Endothelial cell of umbilical vein (primary cell): ENCODE data around the gene CLNK. TPM values are rescaled to one million over a fixed set of nuclear protein-coding genes. Genes with fewer than 3 reads are reported as not detected.

Experiments
- BruUV-seq: library from RNA; stranded (reverse); fragments of 400-500 nt; replicated peaks from 2 replicates; lab custom pipeline; 2021; lab: Mats Ljungman, UMichigan
- CTCF ChIA-PET: fragments of 300-600, 350-600 bp; sonication (Branson Sonifier 250); formaldehyde crosslinking; loops from one replicate; lab custom pipeline; 2021; ENCODE audit warnings: antibody characterized with exemption, inconsistent platforms; lab: Charles Lee
- POLR2A ChIA-PET: fragments of 300-600, 350-600 bp; sonication (Branson Sonifier 250); formaldehyde crosslinking; loops from one replicate; lab custom pipeline; 2021; ENCODE audit warnings: antibody characterized with exemption, inconsistent platforms; lab: Charles Lee
- DNase-seq: peaks from one replicate; pipeline ENCODE4 v3.0.0-alpha.2; 2011; ENCODE audit warnings: low read depth, low spot score
- FAIRE-seq: peaks from 2 replicates; lab custom pipeline; 2011; peaks lifted over from hg19 to GRCh38; lab: Jason Lieb, UNC
- H2AFZ ChIP-seq: 2 replicates; pipeline ENCODE4 v1.6.0; 2012; ENCODE audit warnings: low read depth, low read length, control low read depth, inconsistent platforms
- H3K27ac ChIP-seq: 2 replicates; pipeline ENCODE4 v1.5.1; 2011; ENCODE audit warnings: low read depth, mild to moderate bottlenecking, control low read depth, low read length, moderate library complexity; ENCODE audit not compliant: insufficient read depth
- H3K27me3 ChIP-seq, 2 experiments: 2 replicates each; pipeline versions ENCODE4 v1.6.0 to v1.6.1; 2011; ENCODE audit warnings: low read length in 2 of 2, mixed read lengths in 1 of 2; ENCODE audit not compliant: control insufficient read depth in 2 of 2, insufficient read depth in 2 of 2
- H3K36me3 ChIP-seq, 2 experiments: 2 replicates in 1 of 2; 3 replicates in 1 of 2; pipeline ENCODE4 v1.5.1; 2011; ENCODE audit warnings: low read length in 2 of 2, mild to moderate bottlenecking in 1 of 2, moderate library complexity in 1 of 2; ENCODE audit not compliant: control insufficient read depth in 2 of 2, insufficient read depth in 2 of 2; ENCODE audit errors: extremely low read depth in 1 of 2
- H3K4me1 ChIP-seq: 3 replicates; pipeline ENCODE4 v1.5.1; 2011; ENCODE audit warnings: mild to moderate bottlenecking, low read length; ENCODE audit not compliant: control insufficient read depth, insufficient read depth; ENCODE audit errors: extremely low read depth
- H3K4me2 ChIP-seq: 2 replicates; pipeline ENCODE4 v1.6.1; 2011; ENCODE audit warnings: low read length, control low read depth, mixed read lengths; ENCODE audit not compliant: insufficient read depth
- H3K4me3 ChIP-seq, 3 experiments: fragments of 200-600 bp in 1 of 3; sonication (generic), shearing (Covaris generic) in 1 of 3; replicated peaks in 1 of 3; 2 replicates each; pipeline ENCODE4 v1.5.1; 2011 to 2016; ENCODE audit warnings: control low read depth in 3 of 3, low read length in 3 of 3, mild to moderate bottlenecking in 2 of 3, inconsistent platforms in 1 of 3, low read depth in 1 of 3, moderate library complexity in 1 of 3; ENCODE audit not compliant: insufficient read depth in 1 of 3
- H3K79me2 ChIP-seq: 2 replicates; pipeline ENCODE4 v1.6.0; 2012; ENCODE audit warnings: low read length, inconsistent platforms; ENCODE audit not compliant: control insufficient read depth, insufficient read depth
- H3K9ac ChIP-seq: replicated peaks from 2 replicates; pipeline ENCODE3; 2011; ENCODE audit warnings: low read length, control low read depth; ENCODE audit not compliant: insufficient read depth; ENCODE audit errors: extremely low read depth
- H3K9me1 ChIP-seq: replicated peaks from 3 replicates; pipeline ENCODE4 v1.6.0; 2011; ENCODE audit warnings: mild to moderate bottlenecking, low read length; ENCODE audit not compliant: control insufficient read depth, insufficient read depth; ENCODE audit errors: extremely low read depth
- H3K9me3 ChIP-seq: replicated peaks from 2 replicates; pipeline ENCODE4 v1.5.1; 2012; ENCODE audit warnings: low read length, inconsistent platforms; ENCODE audit not compliant: control insufficient read depth, insufficient read depth
- H4K20me1 ChIP-seq: replicated peaks from 2 replicates; pipeline ENCODE3; 2011; ENCODE audit warnings: mild to moderate bottlenecking, low read length; ENCODE audit not compliant: control insufficient read depth, insufficient read depth; ENCODE audit errors: extremely low read depth
- CTCF ChIP-seq, 2 donors: IDR thresholded peaks; 1 replicate in 1 of 2; 2 replicates in 1 of 2; pipeline ENCODE4 v1.5.1; 2011; ENCODE audit warnings: low read length in 2 of 2, mild to moderate bottlenecking in 2 of 2, moderate library complexity in 2 of 2, control low read depth in 1 of 2, inconsistent platforms in 1 of 2, low read depth in 1 of 2; ENCODE audit not compliant: insufficient read depth in 1 of 2; ENCODE audit errors: extremely low read depth in 1 of 2
- EZH2 ChIP-seq: IDR thresholded peaks from 2 replicates; pipeline ENCODE4 v1.6.1; 2012; ENCODE audit warnings: borderline replicate concordance, low read depth, mild to moderate bottlenecking, moderate library complexity, low read length, inconsistent platforms; ENCODE audit not compliant: severe bottlenecking
- FOS ChIP-seq: IDR thresholded peaks from 2 replicates; pipeline ENCODE4 v1.6.1; 2011; ENCODE audit warnings: mild to moderate bottlenecking, low read length, moderate library complexity, borderline replicate concordance; ENCODE audit not compliant: insufficient read depth
- GATA2 ChIP-seq: IDR thresholded peaks from 2 replicates; pipeline ENCODE4 v1.7.0; 2011; ENCODE audit warnings: low read depth, mild to moderate bottlenecking, moderate library complexity, mixed read lengths, low read length; ENCODE audit not compliant: insufficient read length, insufficient read depth
- JUN ChIP-seq: IDR thresholded peaks from 2 replicates; pipeline ENCODE4 v1.6.1; 2011; ENCODE audit warnings: borderline replicate concordance, low read depth; ENCODE audit not compliant: insufficient read length, insufficient read depth
- MYC ChIP-seq: IDR thresholded peaks from one replicate; pipeline ENCODE4 v1.6.1; 2011; ENCODE audit warnings: mild to moderate bottlenecking, low read depth, low read length
- POLR2A ChIP-seq: IDR thresholded peaks from 2 replicates; pipeline ENCODE4 v1.6.1; 2012; ENCODE audit warnings: low read depth, mild to moderate bottlenecking, control low read depth, low read length
- POLR2AphosphoS5 ChIP-seq: IDR thresholded peaks from 2 replicates; pipeline ENCODE4 v1.6.1; 2012; ENCODE audit warnings: low read depth, mild to moderate bottlenecking, control low read depth, low read length, moderate library complexity; ENCODE audit not compliant: insufficient read depth
- dilution Hi-C: fragments of 300-500 bp; cut with MboI; formaldehyde crosslinking; loops from one replicate; pipeline ENCODE4 v1.15.0; 2019; ENCODE audit warnings: low sequenced_read_pairs; ENCODE audit not compliant: extremely low pct_ligation_motif_present
- intact Hi-C: fragments of 100-400 bp; cut with micrococcal nuclease; formaldehyde crosslinking; loops from one replicate; pipeline ENCODE4 v1.10.0; 2022
- polyA plus RNA-seq, 4 experiments: library from polyadenylated mRNA; depleted of rRNA in 3 of 4; stranded (reverse) in 3 of 4; unstranded in 1 of 4; fragments of >200 nt; gene quantifications; 2 replicates each; pipeline versions ENCODE4 v1.2.1 to v1.2.3, GENCODE V29; 2011 to 2012; ENCODE audit warnings: missing spikeins in 1 of 4
- total RNA-seq: library from RNA; stranded (reverse); gene quantifications from 2 replicates; pipeline ENCODE4 v1.2.3, GENCODE V29; 2021
- TF ChIP-seq, protein P1 (sequence below): IDR thresholded peaks from 2 replicates; pipeline ENCODE4 v1.6.1; 2011; ENCODE audit not compliant: insufficient read depth, insufficient read length

The CLNK gene
- total and polyA plus RNA-seq, 2 donors (not counting 3 experiments of a cell fraction or from before 2014, with no cell fraction given) = not detected

DNA sequence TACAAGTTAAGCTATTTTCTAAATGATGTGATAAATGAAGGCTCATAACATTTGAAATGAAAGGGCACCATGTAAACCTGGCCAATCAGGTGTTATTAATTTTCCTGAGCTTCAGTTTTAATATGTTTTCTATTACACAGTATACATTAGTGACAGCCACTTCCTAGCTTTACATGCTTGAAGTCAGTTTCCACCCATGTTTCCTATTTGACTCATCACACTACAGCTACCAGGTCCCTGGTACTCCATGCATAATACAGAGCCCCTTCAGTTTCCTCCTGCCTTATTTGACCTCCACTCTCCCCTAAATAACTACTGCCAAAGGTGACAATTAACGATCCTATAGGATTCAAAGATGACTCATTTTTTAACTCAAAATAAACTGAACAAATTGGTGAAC is 245.6 kb downstream of the CLNK start:
- DNase-seq = no peak
- Histone ChIP-seq H3K9ac (no peak overlapping the region), H3K4me3 (no peak overlapping the region), H3K9me1 (no peaks in the 10 kb centered on the region), H4K20me1 (no peaks in the 10 kb centered on the region), H3K79me2 (no peaks in the 10 kb centered on the region), H3K27me3 (no peaks in the 10 kb centered on the region), H3K27ac (no peak overlapping the region), H3K9me3 (no peaks in the 10 kb centered on the region), H3K4me2 (no peak overlapping the region), H3K4me1 (peaks cover 5% of the 10 kb centered on the region), H2AFZ (no peak overlapping the region), H3K36me3 (peaks cover 0 to 3% of the 10 kb centered on the region in 2 experiments)
- CTCF ChIA-PET = interaction anchor here (0.9 to 1.8 kb wide), 4 partner anchors 17 to 99 kb away, joined by 3 to 5 read pairs (median 4); no protein-coding TSS in a partner anchor
- BruUV-seq = no TSS peak
- intact Hi-C loops (no loop called here), dilution Hi-C loops (no loop called here)
- FAIRE-seq = no peak
- TF ChIP-seq GATA2 (no peak), CTCF (IDR thresholded peaks at IDR 0.05; ENCODE audit: extremely low read depth in 1 of 2, insufficient read depth in 1 of 2, low read depth in 1 of 2, low read length in 2 of 2) (no peak), JUN (no peak), MYC (no peak), FOS (peak; percentile 11)
- POLR2A ChIA-PET = no interaction called here

- CTCF ChIA-PET = interaction anchor here (1.8 kb wide), 1 partner anchor 100 kb away, joined by 5 read pairs; no protein-coding TSS in a partner anchor
- FAIRE-seq (no peak), DNase-seq (no peak)
- intact Hi-C loops (no loop called here), dilution Hi-C loops (no loop called here)
- H3K4me1 ChIP-seq = peaks cover 5% of the 10 kb centered on the region
- BruUV-seq = no TSS peak
- H2AFZ ChIP-seq = no peak overlapping the region
- no peaks in the 10 kb centered on the region for H3K27me3 ChIP-seq
- no peaks in the 10 kb centered on the region for H3K79me2 ChIP-seq
- POLR2A ChIA-PET = no interaction called here
- TF ChIP-seq FOS = no peak
- no peak for TF ChIP-seq POLR2A
- no peak for TF ChIP-seq EZH2
- TF ChIP-seq JUN = no peak
- no peak for TF ChIP-seq CTCF (IDR thresholded peaks at IDR 0.05; ENCODE audit: extremely low read depth in 1 of 2, insufficient read depth in 1 of 2, low read depth in 1 of 2, low read length in 2 of 2)
- no peak for TF ChIP-seq POLR2AphosphoS5
- TF ChIP-seq GATA2 = no peak
- TF ChIP-seq, protein P1, sequence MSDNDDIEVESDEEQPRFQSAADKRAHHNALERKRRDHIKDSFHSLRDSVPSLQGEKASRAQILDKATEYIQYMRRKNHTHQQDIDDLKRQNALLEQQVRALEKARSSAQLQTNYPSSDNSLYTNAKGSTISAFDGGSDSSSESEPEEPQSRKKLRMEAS = no peak
- TF ChIP-seq MYC = no peak
- no peak overlapping the region for H3K4me3 ChIP-seq
- no peaks in the 10 kb centered on the region for H3K9me1 ChIP-seq
- H3K4me2 ChIP-seq = no peak overlapping the region
- no peaks in the 10 kb centered on the region for H4K20me1 ChIP-seq
- no peaks in the 10 kb centered on the region for H3K9me3 ChIP-seq
- no peak overlapping the region for H3K9ac ChIP-seq
- no peak overlapping the region for H3K27ac ChIP-seq
- no peaks in the 10 kb centered on the region for H3K36me3 ChIP-seq
Observed at GRCh38 chr4:10437735-10438134, 246.8 kb downstream of the CLNK start.
